Measurements from ENCODE around the gene TDP2.
"Not testable (repeated sequence)": the region's sequence is repeated elsewhere in the genome, so short reads cannot be mapped to it uniquely, and the experiment has no call there.

The TDP2 gene

DNA sequence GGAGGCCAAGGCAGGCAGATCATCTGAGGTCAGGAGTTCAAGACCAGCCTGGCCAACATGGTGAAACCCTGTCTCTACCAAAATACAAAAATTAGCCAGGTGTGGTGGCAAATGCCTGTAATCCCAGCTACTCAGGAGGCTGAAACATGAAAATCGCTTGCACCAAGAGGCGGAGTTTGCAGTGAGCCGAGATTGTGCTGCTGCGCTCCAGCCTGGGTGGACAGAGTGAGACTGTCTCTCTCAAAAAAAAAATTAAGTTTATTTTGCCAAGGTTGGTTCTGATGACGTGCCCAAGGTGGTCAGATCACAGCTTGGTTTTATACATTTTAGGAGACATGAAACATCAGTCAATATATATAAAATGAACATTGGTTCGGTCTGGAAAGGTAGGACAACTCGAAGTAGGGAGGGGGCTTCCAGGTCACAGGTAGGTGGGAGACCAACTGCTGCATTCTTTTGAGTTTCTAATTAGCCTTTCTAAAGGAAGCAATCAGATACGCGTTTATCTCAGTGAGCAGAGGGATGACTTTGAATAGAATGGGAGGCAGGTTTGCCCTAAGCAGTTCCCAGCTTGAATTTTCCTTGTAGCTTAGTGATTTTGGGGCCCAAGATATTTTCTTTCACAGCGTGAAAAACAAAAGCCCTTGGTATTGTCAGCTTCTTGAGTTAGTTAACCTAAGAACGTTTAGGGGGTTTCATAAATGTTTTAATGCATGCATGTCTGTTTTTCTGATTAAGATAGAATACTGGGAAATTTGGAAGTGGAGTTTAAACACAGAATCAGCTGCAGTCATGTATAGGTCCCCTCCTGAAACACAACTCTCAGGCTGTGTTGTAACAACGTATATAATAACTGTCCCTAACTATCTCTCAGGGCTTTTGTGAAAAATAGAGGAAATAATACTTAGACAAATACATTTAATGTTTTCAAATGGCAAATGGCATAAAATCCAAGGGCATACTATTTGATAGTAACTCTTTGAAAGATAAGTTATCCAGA is 16.9 kb upstream of the TDP2 start:
- 0 out of 2 replicates have a peak, but pooled peaks cover 2% of the 10 kb centered on the region for H3F3A ChIP-seq (ENCODE audit: insufficient read depth, low read length)
- H3K9me2 ChIP-seq (ENCODE audit: low read depth, low read length) = no peaks in the 10 kb centered on the region
- H4K20me1 ChIP-seq (ENCODE audit: insufficient read depth, low read length) = no peaks in the 10 kb centered on the region
- no peak overlapping the region for H3K4me3 ChIP-seq (ENCODE audit: low read depth, low read length, poor library complexity, severe bottlenecking)
- no peak overlapping the region for H3K4me2 ChIP-seq (ENCODE audit: low read length)
- H3K9ac ChIP-seq (ENCODE audit: low read length) = no peak overlapping the region
- no peak overlapping the region for H2AFZ ChIP-seq (ENCODE audit: low read length)
- no peaks in the 10 kb centered on the region for H3K9me3 ChIP-seq (ENCODE audit: low read length)
- no peak for TF ChIP-seq EZH2 (IDR thresholded peaks at IDR 0.05; ENCODE audit: borderline replicate concordance, low read length)
- TF ChIP-seq, protein P1, sequence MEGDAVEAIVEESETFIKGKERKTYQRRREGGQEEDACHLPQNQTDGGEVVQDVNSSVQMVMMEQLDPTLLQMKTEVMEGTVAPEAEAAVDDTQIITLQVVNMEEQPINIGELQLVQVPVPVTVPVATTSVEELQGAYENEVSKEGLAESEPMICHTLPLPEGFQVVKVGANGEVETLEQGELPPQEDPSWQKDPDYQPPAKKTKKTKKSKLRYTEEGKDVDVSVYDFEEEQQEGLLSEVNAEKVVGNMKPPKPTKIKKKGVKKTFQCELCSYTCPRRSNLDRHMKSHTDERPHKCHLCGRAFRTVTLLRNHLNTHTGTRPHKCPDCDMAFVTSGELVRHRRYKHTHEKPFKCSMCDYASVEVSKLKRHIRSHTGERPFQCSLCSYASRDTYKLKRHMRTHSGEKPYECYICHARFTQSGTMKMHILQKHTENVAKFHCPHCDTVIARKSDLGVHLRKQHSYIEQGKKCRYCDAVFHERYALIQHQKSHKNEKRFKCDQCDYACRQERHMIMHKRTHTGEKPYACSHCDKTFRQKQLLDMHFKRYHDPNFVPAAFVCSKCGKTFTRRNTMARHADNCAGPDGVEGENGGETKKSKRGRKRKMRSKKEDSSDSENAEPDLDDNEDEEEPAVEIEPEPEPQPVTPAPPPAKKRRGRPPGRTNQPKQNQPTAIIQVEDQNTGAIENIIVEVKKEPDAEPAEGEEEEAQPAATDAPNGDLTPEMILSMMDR (IDR thresholded peaks at IDR 0.05; ENCODE audit: low read length) = no peak
- no peaks in the 10 kb centered on the region for H3K4me1 ChIP-seq (ENCODE audit: insufficient read depth, low read length, severe bottlenecking)
- H3K27ac ChIP-seq (ENCODE audit: low read depth, low read length, poor library complexity, severe bottlenecking) = no peak overlapping the region
- no peaks in the 10 kb centered on the region for H3K36me3 ChIP-seq (ENCODE audit: insufficient read depth, low read length)
- H3K79me2 ChIP-seq (ENCODE audit: insufficient read depth, low read length) = no peaks in the 10 kb centered on the region
- H3K27me3 ChIP-seq (ENCODE audit: insufficient read depth, low read length) = no peaks in the 10 kb centered on the region

DNA sequence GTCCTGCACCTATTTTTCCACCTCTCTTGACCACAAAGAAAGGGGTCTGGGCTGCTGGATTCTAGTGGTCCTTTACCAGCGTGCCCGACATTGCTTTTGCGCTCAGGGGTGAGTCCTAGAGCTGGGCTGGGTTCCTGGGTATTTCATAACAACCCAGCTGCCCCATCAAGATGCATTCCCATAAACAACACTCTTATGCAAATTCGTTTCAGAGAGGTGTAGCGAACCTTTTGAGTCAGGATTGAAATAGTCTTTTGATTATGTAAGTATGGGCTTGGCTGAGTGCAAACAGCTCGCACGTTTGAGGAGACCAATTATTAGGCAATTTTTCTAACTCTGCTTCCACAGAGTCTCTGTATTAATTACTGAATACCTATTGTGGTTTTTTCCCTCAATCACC is 13.9 kb upstream of the TDP2 start:
- Histone ChIP-seq H3F3A (ENCODE audit: insufficient read depth, low read length) (no peaks in the 10 kb centered on the region), H3K9me2 (ENCODE audit: low read depth, low read length) (no peaks in the 10 kb centered on the region), H3K4me2 (ENCODE audit: low read length) (no peak overlapping the region), H3K4me1 (ENCODE audit: insufficient read depth, low read length, severe bottlenecking) (no peaks in the 10 kb centered on the region), H2AFZ (ENCODE audit: low read length) (no peak overlapping the region), H3K9ac (ENCODE audit: low read length) (no peak overlapping the region), H3K36me3 (ENCODE audit: insufficient read depth, low read length) (no peaks in the 10 kb centered on the region), H3K27ac (ENCODE audit: low read depth, low read length, poor library complexity, severe bottlenecking) (no peak overlapping the region), H4K20me1 (ENCODE audit: insufficient read depth, low read length) (no peaks in the 10 kb centered on the region), H3K9me3 (ENCODE audit: low read length) (no peaks in the 10 kb centered on the region), H3K27me3 (ENCODE audit: insufficient read depth, low read length) (no peaks in the 10 kb centered on the region), H3K79me2 (ENCODE audit: insufficient read depth, low read length) (no peaks in the 10 kb centered on the region), H3K4me3 (ENCODE audit: low read depth, low read length, poor library complexity, severe bottlenecking) (no peak overlapping the region)
- TF ChIP-seq, protein P1 (IDR thresholded peaks at IDR 0.05; ENCODE audit: low read length) = no peak
- no peak for TF ChIP-seq EZH2 (IDR thresholded peaks at IDR 0.05; ENCODE audit: borderline replicate concordance, low read length)

DNA sequence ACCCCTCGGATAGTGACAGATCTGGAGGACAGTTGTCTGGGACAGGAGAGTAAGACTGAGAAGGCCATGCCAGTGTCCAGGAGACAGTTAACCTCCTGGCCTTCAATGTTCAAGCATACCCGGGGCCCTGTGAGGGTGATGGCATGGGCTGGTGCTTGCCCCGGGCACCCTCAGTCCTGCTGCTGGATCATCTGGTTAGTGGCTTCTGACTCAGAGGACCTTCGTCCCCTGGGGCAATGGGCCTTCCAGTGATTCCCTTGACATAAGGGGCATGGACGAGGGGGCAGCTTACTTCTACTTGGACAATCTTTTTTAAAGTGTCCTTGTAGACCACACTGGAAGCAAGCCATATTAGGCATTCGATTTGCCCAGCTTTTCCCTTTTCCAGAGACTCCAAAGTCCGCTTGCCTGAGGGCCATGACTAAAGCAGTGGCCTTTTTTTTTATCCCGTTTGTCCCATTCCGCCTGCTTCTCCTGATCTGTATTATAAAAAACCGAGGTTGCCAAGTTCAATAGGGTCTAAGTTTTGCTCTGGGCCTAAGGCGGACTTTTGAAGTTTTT is 12.2 kb upstream of the TDP2 start:
- H3K27ac ChIP-seq (ENCODE audit: low read depth, low read length, poor library complexity, severe bottlenecking); H3K4me3 ChIP-seq (ENCODE audit: low read depth, low read length, poor library complexity, severe bottlenecking); H3K79me2 ChIP-seq (ENCODE audit: insufficient read depth, low read length); H3K9me3 ChIP-seq (ENCODE audit: low read length); H3K4me1 ChIP-seq (ENCODE audit: insufficient read depth, low read length, severe bottlenecking); H4K20me1 ChIP-seq (ENCODE audit: insufficient read depth, low read length); H3F3A ChIP-seq (ENCODE audit: insufficient read depth, low read length); H3K27me3 ChIP-seq (ENCODE audit: insufficient read depth, low read length); H3K9me2 ChIP-seq (ENCODE audit: low read depth, low read length); H3K4me2 ChIP-seq (ENCODE audit: low read length); H2AFZ ChIP-seq (ENCODE audit: low read length); H3K9ac ChIP-seq (ENCODE audit: low read length); H3K36me3 ChIP-seq (ENCODE audit: insufficient read depth, low read length): not testable (repeated sequence)

Measured in OCI-LY1 (cell line).